Osteocyte (in vitro differentiated cells): ENCODE measurements around the gene LNPK. TPM values are rescaled to one million over a fixed set of nuclear protein-coding genes. Genes with fewer than 3 reads are reported as not detected.

ENCODE experiments used
- DNase-seq: peaks from one replicate; pipeline ENCODE4 v3.0.0; 2021; ENCODE audit warnings: mixed read lengths; ENCODE audit not compliant: unreplicated experiment; ENCODE audit errors: extremely low spot score
- H3K27ac Mint-ChIP-seq: one replicate; pipeline ENCODE4 v1.8.0; 2021; ENCODE audit warnings: mild to moderate bottlenecking, mixed read lengths; ENCODE audit not compliant: unreplicated experiment
- H3K27me3 Mint-ChIP-seq: one replicate; pipeline ENCODE4 v1.8.0; 2021; ENCODE audit warnings: mixed read lengths; ENCODE audit not compliant: unreplicated experiment
- H3K36me3 Mint-ChIP-seq: one replicate; pipeline ENCODE4 v1.8.0; 2021; ENCODE audit warnings: mixed read lengths; ENCODE audit not compliant: unreplicated experiment
- H3K4me1 Mint-ChIP-seq: one replicate; pipeline ENCODE4 v1.8.0; 2021; ENCODE audit warnings: mixed read lengths; ENCODE audit not compliant: unreplicated experiment
- H3K4me3 Mint-ChIP-seq: one replicate; pipeline ENCODE4 v1.8.0; 2021; ENCODE audit warnings: mild to moderate bottlenecking, moderate library complexity, mixed read lengths; ENCODE audit not compliant: unreplicated experiment
- H3K9me3 Mint-ChIP-seq: one replicate; pipeline ENCODE4 v1.8.0; 2021; ENCODE audit warnings: mixed read lengths; ENCODE audit not compliant: unreplicated experiment
- CTCF ChIP-seq: fragments of 200-600 bp; sonication (generic); IDR thresholded peaks from 2 replicates; pipeline ENCODE4 v1.5.0; 2021; ENCODE audit warnings: antibody characterized with exemption, mild to moderate bottlenecking, moderate library complexity
- total RNA-seq: library from RNA; stranded (reverse); gene quantifications from 2 replicates; pipeline ENCODE4 v1.2.1, GENCODE V29; 2021

The LNPK gene
- total RNA-seq, 1 donor from 2014 or later: 33.5 TPM

GRCh38 chr2:176009445-176009844, 7.4 kb upstream of the LNPK start:
- Mint-ChIP-seq H3K4me1 (no peaks in the 10 kb centered on the region), H3K27me3 (peaks cover 28% of the 10 kb centered on the region)
- TF ChIP-seq CTCF: no peak

GRCh38 chr2:176004934-176005333, 2.9 kb upstream of the LNPK start:
- Mint-ChIP-seq H3K27ac (no peak overlapping the region), H3K9me3 (no peaks in the 10 kb centered on the region), H3K4me1 (peaks cover 15% of the 10 kb centered on the region), H3K36me3 (no peaks in the 10 kb centered on the region), H3K27me3 (peaks cover 15% of the 10 kb centered on the region), H3K4me3 (no peak overlapping the region)
- no peak for TF ChIP-seq CTCF
- DNase-seq: no peak

More at GRCh38 chr2:176009445-176009844, 7.4 kb upstream of the LNPK start:
- H3K9me3 Mint-ChIP-seq: no peaks in the 10 kb centered on the region
- DNase-seq: no peak
- H3K27ac Mint-ChIP-seq: no peak overlapping the region
- no peak overlapping the region for H3K4me3 Mint-ChIP-seq
- H3K36me3 Mint-ChIP-seq: no peaks in the 10 kb centered on the region

GRCh38 chr2:176003958-176004357, 1.9 kb upstream of the LNPK start:
- H3K9me3 Mint-ChIP-seq: no peaks in the 10 kb centered on the region
- H3K27me3 Mint-ChIP-seq: peaks cover 12% of the 10 kb centered on the region
- peaks cover 15% of the 10 kb centered on the region for H3K4me1 Mint-ChIP-seq
- no peaks in the 10 kb centered on the region for H3K36me3 Mint-ChIP-seq
- no peak overlapping the region for H3K4me3 Mint-ChIP-seq
- DNase-seq: no peak
- TF ChIP-seq CTCF: no peak
- no peak overlapping the region for H3K27ac Mint-ChIP-seq

- no peak for TF ChIP-seq CTCF
- peak overlapping the region; percentile 92 for H3K4me3 Mint-ChIP-seq
- H3K4me1 Mint-ChIP-seq: peaks cover 15% of the 10 kb centered on the region
- H3K27ac Mint-ChIP-seq: peak overlapping the region; percentile 92
- no peak for DNase-seq
- H3K36me3 Mint-ChIP-seq: no peaks in the 10 kb centered on the region
- no peaks in the 10 kb centered on the region for H3K9me3 Mint-ChIP-seq
- H3K27me3 Mint-ChIP-seq: peaks cover 8% of the 10 kb centered on the region
Measured at GRCh38 chr2:176002688-176003210, 682 bp upstream of the LNPK start.

- no peak for TF ChIP-seq CTCF
- Mint-ChIP-seq H3K27me3 (peaks cover 4% of the 10 kb centered on the region), H3K4me1 (peaks cover 15% of the 10 kb centered on the region)
Measured at GRCh38 chr2:176001281-176001915, 669 bp downstream of the LNPK start.

More at GRCh38 chr2:176001281-176001915, 669 bp downstream of the LNPK start:
- Mint-ChIP-seq H3K36me3 (no peaks in the 10 kb centered on the region), H3K4me3 (peak overlapping the region; percentile 92), H3K9me3 (no peaks in the 10 kb centered on the region), H3K27ac (peak overlapping the region; percentile 92)
- DNase-seq: no peak
